HL-60 (cell line): ENCODE measurements around the gene FANCI.

Experiments used
- DNase-seq, 2 experiments: peaks; one replicate each; pipeline ENCODE4 v3.0.0-alpha.2; 2010 to 2020; ENCODE audit warnings: low read depth in 1 of 2, low spot score in 1 of 2
- H3K27ac ChIP-seq: fragments of 250-450 bp; sonication (Bioruptor Pico); replicated peaks from 2 replicates; pipeline ENCODE4 v1.5.1; 2020; ENCODE audit warnings: mild to moderate bottlenecking, moderate library complexity
- H3K27me3 ChIP-seq: fragments of 250-450 bp; sonication (Bioruptor Pico); 2 replicates; pipeline ENCODE4 v1.5.1; 2021; ENCODE audit warnings: mild to moderate bottlenecking, moderate library complexity; ENCODE audit not compliant: insufficient read depth, poor library complexity, severe bottlenecking
- H3K4me3 ChIP-seq: replicated peaks from 2 replicates; pipeline ENCODE4 v1.5.1; 2011; ENCODE audit warnings: mild to moderate bottlenecking, control low read depth, low read length; ENCODE audit not compliant: insufficient read depth
- CTCF ChIP-seq: IDR thresholded peaks from one replicate; pipeline ENCODE4 v1.5.1; 2011; ENCODE audit warnings: low read length, control low read depth, inconsistent platforms; ENCODE audit not compliant: insufficient read depth
- GABPA ChIP-seq: IDR thresholded peaks from 2 replicates; pipeline ENCODE4 v1.6.1; 2012; ENCODE audit warnings: low read depth
- POLR2AphosphoS5 ChIP-seq: IDR thresholded peaks from 2 replicates; pipeline ENCODE4 v1.6.1; 2012; ENCODE audit warnings: low read depth
- REST ChIP-seq: IDR thresholded peaks from 2 replicates; pipeline ENCODE4 v1.6.1; 2012; ENCODE audit warnings: low read depth; ENCODE audit not compliant: insufficient replicate concordance
- SPI1 ChIP-seq: IDR thresholded peaks from 2 replicates; pipeline ENCODE4 v1.6.1; 2012; ENCODE audit warnings: low read depth, mild to moderate bottlenecking, borderline replicate concordance

Gene FANCI

GRCh38 chr15:89307791-89308190 is 64.0 kb downstream of the FANCI start:
- H3K27ac ChIP-seq = no peak overlapping the region
- TF ChIP-seq SPI1 = no peak
- TF ChIP-seq CTCF = no peak
- TF ChIP-seq POLR2AphosphoS5 = no peak
- TF ChIP-seq GABPA = no peak
- TF ChIP-seq REST = no peak
- no peak overlapping the region for H3K4me3 ChIP-seq
- DNase-seq = no peak
- H3K27me3 ChIP-seq = no peaks in the 10 kb centered on the region

GRCh38 chr15:89308236-89308635 is 64.5 kb downstream of the FANCI start:
- TF ChIP-seq CTCF (no peak), REST (no peak), GABPA (no peak), SPI1 (no peak)
- Histone ChIP-seq H3K4me3 (no peak overlapping the region), H3K27ac (no peak overlapping the region), H3K27me3 (no peaks in the 10 kb centered on the region)
- no peak for DNase-seq

GRCh38 chr15:89309993-89310392 is 66.2 kb downstream of the FANCI start:
- no peak for DNase-seq
- H3K27ac ChIP-seq = no peak overlapping the region
- no peak for TF ChIP-seq GABPA
- TF ChIP-seq CTCF = no peak
- H3K27me3 ChIP-seq = no peaks in the 10 kb centered on the region
- no peak overlapping the region for H3K4me3 ChIP-seq

GRCh38 chr15:89315375-89315929 is 71.7 kb downstream of the FANCI start:
- TF ChIP-seq CTCF (no peak), GABPA (no peak), SPI1 (no peak), POLR2AphosphoS5 (no peak; the same call in 1 of the 2 replicates), REST (no peak)
- Histone ChIP-seq H3K4me3 (no peak overlapping the region), H3K27ac (no peak overlapping the region)

More at GRCh38 chr15:89315375-89315929, 71.7 kb downstream of the FANCI start:
- DNase-seq = no peak
- no peaks in the 10 kb centered on the region for H3K27me3 ChIP-seq
